Activated CD4-positive, alpha-beta T cell treated with anti-CD3 and anti-CD28 coated beads for 36 hours (primary cell): ENCODE data around the gene NPEPPS. TPM values are rescaled to one million over a fixed set of nuclear protein-coding genes. Genes with fewer than 3 reads are reported as not detected.

Source experiments
- ATAC-seq: fragments of 200-7000 bp; cut with Tn5 transposase; one replicate; pipeline ENCODE4 v1.10.0; 2021; ENCODE audit warnings: mild to moderate bottlenecking, moderate library complexity
- CTCF ChIA-PET: fragments of 350-600 bp; sonication (Branson Sonifier 250); formaldehyde crosslinking; loops from one replicate; lab custom pipeline; 2021; ENCODE audit warnings: antibody characterized with exemption; lab: Charles Lee
- POLR2A ChIA-PET: fragments of 350-600 bp; sonication (Branson Sonifier 250); formaldehyde crosslinking; loops from one replicate; lab custom pipeline; 2021; ENCODE audit warnings: antibody characterized with exemption, inconsistent platforms; lab: Charles Lee
- DNase-seq: peaks from one replicate; pipeline ENCODE4 v3.0.0-alpha.2; 2020
- H3K27ac Mint-ChIP-seq: one replicate; pipeline ENCODE4 v1.8.0; 2021; ENCODE audit warnings: mixed read lengths
- H3K27me3 Mint-ChIP-seq: one replicate; pipeline ENCODE4 v1.8.0; 2021; ENCODE audit warnings: mixed read lengths
- H3K36me3 Mint-ChIP-seq: one replicate; pipeline ENCODE4 v1.8.0; 2021; ENCODE audit warnings: low read depth, mixed read lengths
- H3K4me1 Mint-ChIP-seq: one replicate; pipeline ENCODE4 v1.8.0; 2021; ENCODE audit warnings: mixed read lengths
- H3K4me3 Mint-ChIP-seq: one replicate; pipeline ENCODE4 v1.8.0; 2021; ENCODE audit warnings: mild to moderate bottlenecking, moderate library complexity, mixed read lengths
- H3K9me3 Mint-ChIP-seq: one replicate; pipeline ENCODE4 v1.8.0; 2021; ENCODE audit warnings: low read depth, mixed read lengths
- intact Hi-C, 2 experiments: fragments of 100-400 bp; cut with DNase I in 1 of 2; cut with micrococcal nuclease in 1 of 2; formaldehyde crosslinking; loops; one replicate each; pipeline versions ENCODE4 v1.14.2 to v1.15.1; 2022 to 2024; cut with DNase I, micrococcal nuclease
- total RNA-seq, 2 experiments: library from RNA; stranded (reverse); gene quantifications; one replicate each; pipeline ENCODE4 v1.2.3, GENCODE V29; 2021

NPEPPS gene
- total RNA-seq, 2 experiments from 2014 or later = 121 to 152 TPM

GRCh38 chr17:47649153-47649971 lies 118.5 kb downstream of the NPEPPS start, which contains the start of gene KPNB1:
KPNB1 (plus strand) TSS chr17:47649919; CDS start chr17:47650245, 326 bp downstream.
- Mint-ChIP-seq H3K9me3 (no peaks in the 10 kb centered on the region), H3K36me3 (peaks cover 42% of the 10 kb centered on the region), H3K27me3 (no peaks in the 10 kb centered on the region), H3K27ac (peak within 1 kb of the TSS; percentile 96), H3K4me1 (peaks cover 52% of the 10 kb centered on the region), H3K4me3 (peak within 1 kb of the TSS; percentile 98)
- CTCF ChIA-PET = interaction anchor here (0.6 to 7.0 kb wide), 13 partner anchors 10 to 297 kb away, joined by 3 to 71 read pairs (median 3); partner anchors contain the start of gene OSBPL7
- POLR2A ChIA-PET = interaction anchor here (0.6 to 3.2 kb wide), 15 partner anchors 9 to 407 kb away, joined by 3 to 21 read pairs (median 5); partner anchors contain the start of genes SP2 and TBX21
- ATAC-seq = peak; percentile 86
- peak; percentile 99 for DNase-seq
- intact Hi-C loops = loop anchor here (1.0 to 5.0 kb wide), 16 partner anchors 29 to 1457 kb away; partner anchors contain the start of genes CDC27 (in 2 of the 2), CDK5RAP3 (in 1 of the 2), EFCAB13 (in 1 of the 2) and KANSL1 (in 1 of the 2)

GRCh38 chr17:47649972-47650524 lies 119.1 kb downstream of the NPEPPS start:
- H3K27ac Mint-ChIP-seq = peak overlapping the region; percentile 95
- H3K36me3 Mint-ChIP-seq = peaks cover 49% of the 10 kb centered on the region
- peak; percentile 4 for ATAC-seq
- H3K9me3 Mint-ChIP-seq = no peaks in the 10 kb centered on the region
- intact Hi-C loops = loop anchor here (1.0 to 5.0 kb wide), 19 partner anchors 10 to 1458 kb away; partner anchors contain the start of genes CDC27 (in 2 of the 2), CDK5RAP3 (in 1 of the 2), EFCAB13 (in 1 of the 2) and KANSL1 (in 1 of the 2)
- ChIA-PET POLR2A (interaction anchor here (0.6 to 3.2 kb wide), 11 partner anchors 8 to 406 kb away, joined by 3 to 21 read pairs (median 5); partner anchors contain the start of genes SP2 and TBX21), CTCF (interaction anchor here (0.7 to 7.0 kb wide), 7 partner anchors 9 to 296 kb away, joined by 3 to 71 read pairs (median 4); no protein-coding TSS in a partner anchor)
- H3K4me3 Mint-ChIP-seq = peak overlapping the region; percentile 98
- H3K27me3 Mint-ChIP-seq = no peaks in the 10 kb centered on the region
- DNase-seq = no peak
- H3K4me1 Mint-ChIP-seq = peaks cover 56% of the 10 kb centered on the region

DNA sequence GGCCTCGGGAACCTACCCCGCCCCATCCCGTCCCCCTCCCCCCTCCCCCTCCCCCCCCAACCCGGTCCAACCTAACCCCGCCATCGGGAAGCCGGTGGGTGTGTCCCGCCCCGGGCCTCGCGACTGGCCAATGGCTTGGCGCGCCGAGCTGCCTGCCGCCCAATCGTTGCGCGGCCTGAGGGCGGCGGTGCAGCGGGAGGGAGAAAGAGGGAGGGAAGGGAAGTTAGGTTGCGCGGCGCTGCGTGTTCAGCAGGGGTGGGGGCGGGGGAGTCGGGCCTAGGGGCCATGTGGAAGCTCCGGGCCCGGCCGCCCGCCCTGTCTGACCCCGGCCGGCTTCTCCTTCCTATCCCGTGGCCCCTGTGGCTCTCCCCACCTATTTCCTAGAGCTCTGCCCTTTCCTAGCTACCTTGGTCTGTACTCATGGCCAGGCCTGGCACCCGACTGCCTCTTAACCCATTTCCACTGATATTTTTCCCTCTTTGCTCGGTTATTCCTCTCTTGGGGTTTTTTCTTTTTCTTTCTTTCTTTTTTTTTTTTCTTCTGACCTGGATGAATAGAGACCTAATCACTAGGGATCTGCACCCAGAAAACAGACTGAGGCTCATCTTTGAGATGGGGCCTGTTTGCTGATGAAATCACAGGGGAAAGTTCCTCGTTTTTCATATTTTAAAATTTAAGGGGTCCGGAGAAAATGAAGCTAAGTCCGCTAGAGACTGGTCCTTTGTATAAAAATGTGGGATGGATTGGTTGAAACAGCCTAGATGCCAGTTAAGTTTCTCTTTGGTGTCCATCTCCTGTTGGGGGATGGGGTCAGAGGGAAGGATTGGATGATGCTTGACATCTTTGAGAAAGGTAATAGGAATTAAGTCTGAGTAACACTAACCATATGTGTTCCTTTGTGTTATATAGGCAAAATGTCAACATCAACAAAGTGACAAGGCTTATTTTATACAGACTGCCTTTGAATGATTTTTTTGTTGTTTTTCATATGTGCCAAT lies 119.9 kb downstream of the NPEPPS start:
- Mint-ChIP-seq H3K4me3 (peak overlapping the region; percentile 98), H3K27ac (peak overlapping the region; percentile 96), H3K36me3 (peaks cover 57% of the 10 kb centered on the region), H3K4me1 (peaks cover 63% of the 10 kb centered on the region), H3K9me3 (no peaks in the 10 kb centered on the region), H3K27me3 (no peaks in the 10 kb centered on the region)
- DNase-seq (peak; percentile 98), ATAC-seq (peak; percentile 46)
- CTCF ChIA-PET = interaction anchor here (0.8 to 7.0 kb wide), 5 partner anchors 13 to 68 kb away, joined by 3 to 71 read pairs (median 4); no protein-coding TSS in a partner anchor
- POLR2A ChIA-PET = interaction anchor here (1.5 to 3.2 kb wide), 4 partner anchors 13 to 26 kb away, joined by 5 to 21 read pairs (median 10); no protein-coding TSS in a partner anchor
- intact Hi-C loops = loop anchor here in 1 of 2 experiments (1.0 to 2.0 kb wide), 3 partner anchors 9 to 1258 kb away; partner anchors contain the start of genes TBKBP1 and UBE2Z

DNA sequence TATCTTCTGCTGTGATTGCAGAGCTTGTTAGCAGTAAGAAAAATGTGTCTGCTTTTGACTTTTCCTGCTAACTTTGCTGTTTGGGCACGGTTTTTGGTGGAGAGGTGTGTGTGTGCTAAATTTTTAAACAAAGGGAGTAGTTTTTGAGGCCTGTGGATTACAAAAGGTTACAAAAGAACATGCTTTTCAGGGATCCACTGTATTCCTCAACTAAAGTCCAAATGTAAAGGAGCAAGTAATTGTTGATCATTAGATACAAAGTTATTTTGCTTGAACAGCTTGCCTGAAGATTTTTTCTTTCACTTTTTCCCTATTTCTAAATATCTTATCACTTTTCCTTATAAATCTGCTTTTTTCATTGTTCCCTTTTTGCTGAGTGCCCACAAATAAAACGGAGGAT lies 120.8 kb downstream of the NPEPPS start:
- H3K36me3 Mint-ChIP-seq = peaks cover 66% of the 10 kb centered on the region
- H3K4me1 Mint-ChIP-seq = peaks cover 70% of the 10 kb centered on the region
- no peaks in the 10 kb centered on the region for H3K9me3 Mint-ChIP-seq
- ChIA-PET POLR2A (interaction anchor here (1.7 kb wide), 1 partner anchor 25 kb away, joined by 5 read pairs; no protein-coding TSS in a partner anchor), CTCF (interaction anchor here (0.7 to 7.0 kb wide), 4 partner anchors 12 to 46 kb away, joined by 3 to 71 read pairs (median 4); no protein-coding TSS in a partner anchor)
- no peaks in the 10 kb centered on the region for H3K27me3 Mint-ChIP-seq
- peak overlapping the region; percentile 96 for H3K27ac Mint-ChIP-seq
- no peak for DNase-seq
- intact Hi-C loops = loop anchor here (1.0 to 2.0 kb wide), 2 partner anchors 9 to 1257 kb away; partner anchors contain the start of gene UBE2Z (in 1 of the 2)
- ATAC-seq = no peak
- H3K4me3 Mint-ChIP-seq = peak overlapping the region; percentile 98

DNA sequence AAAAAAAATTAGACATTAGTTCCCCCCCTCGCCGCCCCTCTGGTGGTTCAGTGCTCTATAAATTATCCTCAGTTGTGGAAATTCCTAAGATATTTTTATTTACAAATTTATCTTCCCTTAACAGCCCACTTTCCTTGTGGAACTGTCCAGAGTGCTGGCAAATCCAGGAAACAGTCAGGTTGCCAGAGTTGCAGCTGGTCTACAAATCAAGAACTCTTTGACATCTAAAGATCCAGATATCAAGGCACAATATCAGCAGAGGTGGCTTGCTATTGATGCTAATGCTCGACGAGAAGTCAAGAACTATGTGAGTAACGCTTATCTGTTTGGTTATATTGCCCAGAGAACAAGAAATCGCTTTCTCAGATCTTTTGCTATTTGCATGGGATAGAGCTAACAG lies 121.7 kb downstream of the NPEPPS start:
- peaks cover 72% of the 10 kb centered on the region for H3K4me1 Mint-ChIP-seq
- CTCF ChIA-PET = interaction anchor here (1.1 to 7.0 kb wide), 2 partner anchors 11 to 80 kb away, joined by 3 to 71 read pairs; partner anchors contain the start of gene TBX21
- H3K4me3 Mint-ChIP-seq = peak overlapping the region; percentile 98
- H3K27ac Mint-ChIP-seq = peak overlapping the region; percentile 78
- no peak for ATAC-seq
- POLR2A ChIA-PET = interaction anchor here (0.9 to 1.7 kb wide), 2 partner anchors 11 to 24 kb away, joined by 5 to 6 read pairs; no protein-coding TSS in a partner anchor
- intact Hi-C loops = loop anchor here in 1 of 2 experiments (1.0 kb wide), 1 partner anchor 8 kb away; no protein-coding TSS in a partner anchor
- no peaks in the 10 kb centered on the region for H3K9me3 Mint-ChIP-seq
- no peak for DNase-seq
- no peaks in the 10 kb centered on the region for H3K27me3 Mint-ChIP-seq
- peaks cover 73% of the 10 kb centered on the region for H3K36me3 Mint-ChIP-seq

DNA sequence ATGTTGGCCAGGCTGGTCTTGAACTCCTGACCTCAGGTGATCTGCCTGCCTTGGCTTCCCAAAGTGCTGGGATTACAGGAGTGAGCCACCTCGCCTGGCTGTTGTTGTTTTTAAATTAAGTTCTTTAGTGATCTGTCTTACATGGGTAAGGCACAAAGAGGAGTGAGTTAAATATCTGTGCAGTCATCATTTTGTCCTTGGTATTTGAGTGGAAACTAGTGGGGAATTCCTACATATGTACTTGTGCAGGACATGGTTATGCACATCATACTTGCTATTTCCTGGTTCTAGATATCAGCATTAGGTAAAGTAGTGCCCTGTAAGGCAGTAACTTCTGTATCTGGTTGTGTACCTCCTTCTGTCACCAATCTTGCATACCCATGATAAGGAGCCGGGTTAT lies 122.5 kb downstream of the NPEPPS start:
- ATAC-seq (no peak), DNase-seq (no peak)
- ChIA-PET CTCF (interaction anchor here (1.1 to 7.0 kb wide), 4 partner anchors 10 to 79 kb away, joined by 3 to 71 read pairs (median 6); partner anchors contain the start of gene TBX21), POLR2A (interaction anchor here (0.9 kb wide), 1 partner anchor 10 kb away, joined by 6 read pairs; no protein-coding TSS in a partner anchor)
- Mint-ChIP-seq H3K4me3 (peak overlapping the region; percentile 60), H3K4me1 (peaks cover 71% of the 10 kb centered on the region), H3K27me3 (no peaks in the 10 kb centered on the region), H3K9me3 (no peaks in the 10 kb centered on the region), H3K27ac (peak overlapping the region; percentile 44), H3K36me3 (peaks cover 76% of the 10 kb centered on the region)
- intact Hi-C loops = no loop called here

DNA sequence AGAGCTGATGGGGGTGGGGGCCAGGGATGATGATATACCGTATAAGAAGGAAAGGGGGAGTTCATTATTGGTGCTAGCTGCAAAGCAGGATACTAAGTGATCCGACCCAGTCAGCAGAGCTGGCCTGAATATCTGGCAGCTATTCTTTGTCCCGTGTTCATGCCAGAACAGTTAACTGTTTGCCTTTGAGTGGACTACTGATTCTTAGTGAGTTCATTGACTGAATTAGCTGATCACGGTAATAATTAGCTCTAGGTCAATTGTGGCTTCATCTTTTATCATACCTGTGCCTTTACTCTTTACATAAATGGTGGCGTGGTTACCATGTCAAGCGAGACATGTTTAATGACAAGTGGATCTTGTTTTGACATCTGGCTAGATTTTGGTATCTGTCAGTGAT lies 124.1 kb downstream of the NPEPPS start:
- Mint-ChIP-seq H3K9me3 (no peaks in the 10 kb centered on the region), H3K27me3 (no peaks in the 10 kb centered on the region), H3K4me1 (peaks cover 75% of the 10 kb centered on the region), H3K27ac (peak overlapping the region; percentile 66), H3K36me3 (peaks cover 81% of the 10 kb centered on the region), H3K4me3 (peak overlapping the region; percentile 60)
- intact Hi-C loops = no loop called here
- CTCF ChIA-PET = interaction anchor here (0.9 to 7.0 kb wide), 4 partner anchors 9 to 45 kb away, joined by 3 to 71 read pairs (median 7); no protein-coding TSS in a partner anchor
- ATAC-seq (no peak), DNase-seq (no peak)
- POLR2A ChIA-PET = interaction anchor here (1.1 to 1.3 kb wide), 2 partner anchors 9 to 11 kb away, joined by 5 to 7 read pairs; no protein-coding TSS in a partner anchor

DNA sequence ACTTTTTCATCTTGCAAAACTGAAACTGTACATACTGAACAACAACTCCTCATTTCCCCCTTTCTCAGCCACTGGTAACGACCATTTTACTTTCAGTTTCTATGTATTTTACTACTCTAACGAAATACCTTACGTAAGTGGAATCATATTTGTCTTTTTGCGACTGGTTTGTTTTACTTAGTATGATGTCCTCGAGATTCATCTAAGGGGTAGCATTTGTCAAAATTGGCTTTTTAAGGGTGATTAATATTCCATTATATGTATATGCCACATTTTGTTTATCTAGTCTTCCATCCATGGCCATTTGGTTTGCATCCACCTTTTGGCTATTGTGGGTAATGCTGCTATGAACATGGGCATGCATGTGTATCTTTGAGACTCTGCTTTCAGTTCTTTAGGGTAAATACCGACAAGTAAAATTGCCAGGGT lies 129.2 kb downstream of the NPEPPS start:
- H3K27me3 Mint-ChIP-seq = no peaks in the 10 kb centered on the region
- ChIA-PET POLR2A (no interaction called here), CTCF (interaction anchor here (1.0 kb wide), 1 partner anchor 42 kb away, joined by 4 read pairs; no protein-coding TSS in a partner anchor)
- no peak for DNase-seq
- H3K27ac Mint-ChIP-seq = peak overlapping the region; percentile 56
- ATAC-seq = peak; percentile 77
- peaks cover 76% of the 10 kb centered on the region for H3K36me3 Mint-ChIP-seq
- H3K4me1 Mint-ChIP-seq = peaks cover 56% of the 10 kb centered on the region
- H3K9me3 Mint-ChIP-seq = no peaks in the 10 kb centered on the region
- peak overlapping the region; percentile 44 for H3K4me3 Mint-ChIP-seq
- intact Hi-C loops = loop anchor here (1.0 to 10.0 kb wide), 6 partner anchors 8 to 145 kb away; partner anchors contain the start of gene TBX21 (in 1 of the 2)

DNA sequence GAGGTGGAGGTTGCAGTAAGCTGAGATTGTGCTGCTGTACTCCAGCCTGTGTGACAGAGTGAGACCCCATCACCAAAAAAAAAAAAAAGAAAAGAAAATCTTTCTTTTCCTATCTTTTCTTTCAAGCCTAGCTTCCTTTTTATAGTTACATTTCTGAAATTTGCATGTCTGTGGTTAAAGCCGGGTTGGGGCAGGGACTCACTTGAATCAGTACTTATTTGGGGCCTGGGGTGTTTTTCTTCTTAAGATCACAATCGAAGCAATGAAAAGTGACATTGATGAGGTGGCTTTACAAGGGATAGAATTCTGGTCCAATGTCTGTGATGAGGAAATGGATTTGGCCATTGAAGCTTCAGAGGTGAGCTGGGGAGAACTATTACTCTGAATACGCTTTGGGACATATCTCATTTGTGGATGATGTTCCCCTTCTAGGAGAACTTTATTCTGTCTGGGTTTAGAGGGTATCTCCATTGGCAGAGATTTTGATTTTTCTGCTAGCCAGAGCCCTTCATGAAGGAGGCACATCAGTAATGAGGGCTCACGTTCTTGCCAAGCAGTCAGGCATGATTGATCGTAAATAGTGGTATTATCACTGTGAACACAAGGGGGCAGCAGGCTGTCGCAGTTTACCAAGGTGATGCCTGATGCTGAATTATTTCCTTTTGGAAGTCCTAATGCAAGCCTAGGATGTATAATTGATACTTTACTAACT lies 133.2 kb downstream of the NPEPPS start:
- ChIA-PET CTCF (interaction anchor here (0.5 to 5.5 kb wide), 26 partner anchors 12 to 527 kb away, joined by 3 to 71 read pairs (median 4); partner anchors contain the start of genes KPNB1 and TBX21), POLR2A (interaction anchor here (0.6 to 2.1 kb wide), 6 partner anchors 9 to 71 kb away, joined by 3 to 21 read pairs (median 4); partner anchors contain the start of genes KPNB1 and TBX21)
- Mint-ChIP-seq H3K9me3 (no peaks in the 10 kb centered on the region), H3K27me3 (no peaks in the 10 kb centered on the region), H3K27ac (peak overlapping the region; percentile 83), H3K4me1 (peaks cover 28% of the 10 kb centered on the region), H3K36me3 (peaks cover 70% of the 10 kb centered on the region), H3K4me3 (no peak overlapping the region)
- ATAC-seq (peak; percentile 65), DNase-seq (peak; percentile 73)
- intact Hi-C loops = loop anchor here (1.0 to 10.0 kb wide), 7 partner anchors 33 to 141 kb away; partner anchors contain the start of gene TBX21 (in 2 of the 2)
